ENCODE results near the gene FAM107B.
"Not testable (repeated sequence)": the region's sequence is repeated elsewhere in the genome, so short reads cannot be mapped to it uniquely, and the experiment has no call there.

The FAM107B gene

DNA sequence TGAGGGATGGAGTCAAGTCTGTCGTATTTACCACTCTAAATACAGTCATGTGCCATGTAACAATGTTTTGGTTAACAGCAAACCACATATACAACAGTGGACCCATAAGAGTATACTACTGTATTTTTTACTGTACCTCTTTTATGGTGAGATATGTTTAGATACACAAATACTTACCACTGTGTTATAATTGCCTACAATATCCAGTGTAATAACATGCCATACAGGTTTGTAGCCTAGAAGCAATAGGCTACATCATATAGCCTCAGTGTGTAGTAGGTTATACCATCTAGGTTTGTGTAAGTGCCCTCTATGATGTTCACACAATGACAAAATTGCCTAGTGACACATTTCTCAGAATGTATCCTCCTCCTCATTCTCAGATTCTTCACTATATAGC is 110.4 kb downstream of the FAM107B start:
- DNase-seq (ENCODE audit: low spot score) = no peak

DNA sequence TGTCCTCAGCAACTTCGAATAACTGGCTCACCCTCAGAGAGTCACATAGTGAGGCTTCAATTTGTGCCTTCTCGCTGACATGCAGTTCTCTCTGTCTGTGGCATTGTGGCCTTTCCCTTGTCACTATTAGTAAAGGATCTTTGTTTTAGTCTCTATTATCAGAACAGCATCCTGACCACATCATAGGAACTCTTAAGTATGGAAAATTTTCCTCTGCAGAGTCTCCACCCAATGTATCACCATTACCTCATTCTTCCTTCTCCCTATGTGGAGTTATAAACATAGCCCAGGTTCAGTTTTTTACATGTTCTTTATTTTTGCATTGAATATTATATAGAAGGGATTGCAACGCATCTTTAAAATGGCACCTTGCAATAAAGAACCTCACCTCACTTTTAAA is 112.9 kb downstream of the FAM107B start:
- DNase-seq (ENCODE audit: low spot score) = no peak

DNA sequence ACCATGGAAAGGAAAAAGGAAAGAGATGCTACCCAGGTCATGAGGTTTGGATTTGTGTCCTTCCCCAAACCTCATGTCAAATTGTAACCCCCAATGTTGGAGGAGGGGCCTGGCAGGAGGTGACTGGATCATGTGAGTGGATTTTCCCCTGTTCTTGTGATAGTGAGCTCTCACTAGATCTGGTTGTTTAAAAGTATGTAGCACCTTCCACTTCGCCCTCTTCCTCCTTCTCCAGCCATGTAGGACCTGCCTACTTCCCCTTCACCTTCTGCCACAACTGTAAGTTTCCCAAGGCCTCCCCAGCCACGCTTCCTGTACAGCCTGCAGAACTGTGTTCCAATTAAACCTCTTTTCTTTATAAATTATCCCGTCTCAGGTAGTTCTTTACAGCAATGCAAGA is 113.9 kb downstream of the FAM107B start:
- DNase-seq (ENCODE audit: low spot score) = no peak

DNA sequence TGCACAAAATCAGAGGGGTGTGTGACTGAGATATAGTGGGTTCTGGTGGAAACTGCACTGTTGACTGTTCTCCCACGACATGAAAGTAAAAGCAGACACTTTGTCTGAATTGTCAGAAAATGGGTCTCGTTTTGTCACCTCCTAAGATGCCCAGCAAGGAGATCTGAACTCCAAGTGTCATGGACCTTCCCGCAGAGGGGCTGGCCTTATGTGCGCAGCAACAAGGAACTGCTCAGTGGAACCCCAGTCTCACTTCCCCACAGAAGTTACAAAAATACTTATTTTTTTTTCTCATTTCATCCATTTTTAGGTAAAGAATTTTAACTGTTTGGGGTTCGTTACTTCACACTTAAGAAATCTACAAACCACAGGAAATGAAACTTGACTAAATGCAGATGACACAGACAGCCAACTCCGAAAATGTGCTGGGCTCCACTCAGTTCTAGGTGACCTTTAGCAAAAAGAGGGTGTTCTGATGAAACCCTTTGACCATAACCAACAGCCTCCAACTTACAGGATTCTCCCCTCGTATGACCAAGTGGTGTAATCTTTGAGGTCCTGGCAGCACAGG is 115.0 kb downstream of the FAM107B start:
- DNase-seq (ENCODE audit: low spot score) = no peak

DNA sequence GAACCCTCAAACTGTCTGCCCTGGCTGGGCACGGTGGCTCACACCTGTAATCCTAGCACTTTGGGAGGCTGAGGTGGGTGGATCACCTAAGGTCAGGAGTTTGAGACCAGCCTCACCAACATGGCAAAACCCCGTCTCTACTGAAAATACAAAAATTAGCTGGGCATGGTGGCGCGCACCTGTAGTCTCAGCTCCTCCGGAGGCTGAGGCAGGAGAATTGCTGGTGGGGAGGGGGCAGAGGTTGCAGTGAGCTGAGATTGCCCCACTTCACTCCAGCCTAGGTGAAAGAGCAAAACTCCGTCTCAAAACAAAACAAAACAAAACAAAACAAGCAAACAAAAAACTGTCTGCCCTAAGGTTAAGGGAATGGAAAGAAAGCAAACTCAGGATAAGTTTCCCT is 115.6 kb downstream of the FAM107B start:
- DNase-seq (ENCODE audit: low spot score) = not testable (repeated sequence)

DNA sequence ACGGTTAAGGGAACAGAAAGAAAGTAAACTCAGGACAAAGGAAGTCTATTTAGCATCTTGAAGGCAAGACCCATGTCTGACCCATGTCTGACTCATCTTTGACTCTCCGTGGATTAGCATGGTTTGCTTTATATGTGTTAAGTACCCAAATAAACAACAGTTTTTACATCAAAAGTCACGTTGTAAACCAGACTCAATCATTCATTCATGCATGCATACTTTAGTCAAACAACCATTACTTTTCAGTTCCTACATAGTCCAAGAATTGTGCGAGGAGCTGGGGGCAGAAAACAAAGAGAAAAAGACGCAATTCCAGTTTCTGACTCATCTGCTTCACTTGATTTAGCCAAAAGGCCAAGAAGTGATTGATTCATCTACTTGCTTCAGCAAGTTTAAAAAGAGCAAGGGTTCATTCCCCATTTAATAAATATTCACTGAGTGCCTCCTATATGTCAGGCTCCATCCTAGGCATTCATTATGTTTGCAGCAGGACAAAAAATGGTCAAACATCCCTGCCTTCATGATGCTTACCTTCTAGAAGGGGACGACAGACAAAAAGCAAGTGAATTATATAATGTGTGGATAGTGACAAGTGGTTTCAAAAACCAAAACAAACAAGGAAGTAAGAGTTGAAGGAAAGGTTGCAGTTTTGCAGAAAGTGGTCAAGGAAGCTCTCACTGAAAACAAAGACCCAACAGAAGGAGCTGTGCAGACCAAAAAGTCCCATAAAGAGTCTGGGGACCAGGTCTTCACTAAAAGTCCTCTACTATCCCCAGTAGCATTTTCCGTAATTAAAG is 116.2 kb downstream of the FAM107B start:
- DNase-seq (ENCODE audit: low spot score) = no peak

DNA sequence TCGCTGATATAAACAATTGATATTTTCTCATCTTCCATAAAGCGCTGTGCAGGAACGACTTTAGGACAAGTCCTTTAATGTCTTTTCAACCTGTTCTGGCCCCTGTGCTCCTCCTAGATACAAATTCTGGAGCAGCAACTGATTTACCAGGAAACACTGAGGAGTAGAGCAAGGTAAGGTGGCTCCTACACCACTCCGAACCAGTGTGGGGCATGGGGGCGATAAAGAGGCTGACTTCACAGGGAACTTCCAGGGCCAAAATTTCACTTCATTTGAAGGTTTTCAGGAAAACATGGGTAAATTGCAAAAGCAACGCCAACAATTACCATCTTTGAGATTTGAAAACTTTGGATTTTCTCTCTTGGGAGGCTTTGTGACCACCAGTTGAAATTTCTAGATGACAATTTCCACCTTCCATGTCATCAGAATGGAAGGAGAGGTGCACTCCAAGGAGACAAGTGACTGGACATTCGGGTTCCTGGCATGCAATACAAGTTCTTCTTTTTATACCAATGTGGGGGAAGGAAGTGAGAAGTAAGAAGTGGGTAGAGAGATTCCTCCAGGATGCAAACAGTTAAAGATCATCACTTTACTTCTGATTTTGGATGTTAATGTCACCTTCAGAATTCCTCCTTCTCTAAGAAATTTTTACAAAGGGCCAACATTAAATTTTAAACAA is 118.5 kb downstream of the FAM107B start:
- DNase-seq (ENCODE audit: low spot score) = no peak

DNA sequence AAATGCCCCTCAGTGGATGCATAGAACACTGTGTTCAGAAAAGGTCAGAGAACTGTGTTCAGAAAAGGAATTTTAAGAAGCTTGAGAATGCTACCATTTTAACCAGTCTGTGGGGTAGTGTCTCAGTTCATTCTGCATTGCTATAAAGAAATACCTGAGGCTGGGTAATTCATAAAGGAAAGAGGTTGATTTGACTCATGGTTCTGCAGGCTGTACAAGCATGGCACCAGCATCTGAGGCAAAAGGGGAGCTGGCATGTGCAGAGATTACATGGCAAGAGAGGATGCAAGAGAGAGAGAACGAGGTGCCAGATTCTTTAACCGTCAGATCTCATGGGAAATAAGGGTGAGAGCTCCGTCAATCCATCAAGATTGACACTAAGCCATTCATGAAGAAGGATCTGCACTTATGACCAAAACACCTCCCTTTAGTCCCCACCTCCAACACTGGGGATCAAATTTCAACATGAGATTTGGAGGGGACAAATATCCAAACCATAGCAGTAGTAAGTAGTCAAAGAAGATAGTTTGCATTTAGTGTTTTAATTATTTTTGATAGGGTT is 119.8 kb downstream of the FAM107B start:
- no peak for DNase-seq (ENCODE audit: low spot score)

DNA sequence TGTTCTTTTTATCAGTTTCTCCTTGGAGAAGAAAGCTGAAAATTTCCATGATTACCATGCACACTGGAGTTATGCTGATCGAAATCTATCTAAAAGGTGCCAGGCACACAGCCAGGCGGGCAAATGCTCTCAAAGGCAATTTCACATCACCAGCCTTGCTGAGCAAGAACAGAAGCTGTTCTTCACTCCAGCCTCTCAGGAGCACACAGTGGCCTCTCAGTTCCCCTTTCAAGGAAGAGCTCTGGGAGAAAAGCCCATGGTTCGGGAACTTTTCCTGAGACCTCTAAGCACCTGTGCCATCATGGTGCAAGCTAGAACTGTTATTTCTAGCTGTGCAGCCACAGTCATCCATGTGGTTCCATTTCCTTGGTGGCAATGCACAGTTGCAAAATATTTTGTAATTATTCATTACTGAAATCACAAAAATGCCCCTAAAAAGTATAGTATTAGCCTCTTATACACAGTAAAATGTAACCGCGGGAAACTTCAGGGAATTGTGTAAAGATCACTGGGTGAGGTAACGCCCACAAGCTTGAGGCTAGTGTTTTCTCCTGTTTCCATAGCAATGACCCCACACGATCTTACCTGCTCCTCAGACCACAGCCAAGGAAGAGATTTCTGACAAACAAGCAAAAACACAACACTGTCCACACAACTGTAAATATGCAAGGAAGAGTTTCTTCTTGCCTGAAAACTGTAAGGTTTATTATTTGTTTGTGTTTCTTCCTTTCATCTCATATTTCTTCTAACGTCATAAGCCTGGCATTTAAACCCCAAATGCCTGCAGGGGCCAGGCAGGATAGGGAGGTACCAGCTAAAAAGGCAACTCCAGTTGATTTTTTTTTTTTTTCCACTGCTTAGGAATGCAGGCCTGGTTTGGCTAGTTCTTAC is 121.2 kb downstream of the FAM107B start:
- peak; percentile 56 for DNase-seq (ENCODE audit: low spot score)

DNA sequence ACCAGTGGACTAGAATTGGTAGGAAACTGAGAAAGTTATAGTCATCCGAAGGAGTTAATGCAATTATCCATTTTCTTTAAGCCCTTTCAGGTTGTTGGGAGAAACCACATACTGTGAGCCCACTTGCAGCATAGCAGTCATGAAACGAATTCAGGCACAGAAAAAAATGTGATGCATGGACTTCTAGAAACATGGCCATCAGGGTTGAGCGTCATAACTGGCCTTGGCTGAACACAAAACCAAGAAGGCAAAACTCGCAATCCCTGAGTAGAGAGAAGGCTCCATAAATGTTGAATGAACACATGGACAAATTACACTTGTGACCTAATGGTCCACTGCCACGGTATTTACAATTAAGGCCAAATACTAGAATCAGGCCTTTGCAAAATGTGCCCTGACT is 121.9 kb downstream of the FAM107B start:
- no peak for DNase-seq (ENCODE audit: low spot score)

DNA sequence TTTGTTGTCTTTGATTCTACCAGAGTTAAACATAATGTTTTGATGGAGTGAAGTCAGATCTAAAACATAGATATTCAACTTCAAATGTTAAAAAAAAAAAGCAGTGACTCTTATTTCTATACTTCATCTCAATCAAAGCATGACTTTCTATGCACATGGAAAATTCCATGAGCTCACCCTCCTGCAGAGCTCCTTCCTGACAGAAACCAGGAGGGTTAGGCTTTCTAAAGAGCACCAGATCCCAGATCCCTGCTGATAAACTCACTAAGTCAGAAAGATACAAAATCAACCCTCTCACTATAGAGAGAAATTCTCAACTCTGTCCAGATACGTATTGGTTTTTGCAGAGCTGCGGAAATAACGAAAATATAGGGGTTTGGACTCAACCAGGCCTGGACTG is 122.6 kb downstream of the FAM107B start:
- DNase-seq (ENCODE audit: low spot score) = no peak

DNA sequence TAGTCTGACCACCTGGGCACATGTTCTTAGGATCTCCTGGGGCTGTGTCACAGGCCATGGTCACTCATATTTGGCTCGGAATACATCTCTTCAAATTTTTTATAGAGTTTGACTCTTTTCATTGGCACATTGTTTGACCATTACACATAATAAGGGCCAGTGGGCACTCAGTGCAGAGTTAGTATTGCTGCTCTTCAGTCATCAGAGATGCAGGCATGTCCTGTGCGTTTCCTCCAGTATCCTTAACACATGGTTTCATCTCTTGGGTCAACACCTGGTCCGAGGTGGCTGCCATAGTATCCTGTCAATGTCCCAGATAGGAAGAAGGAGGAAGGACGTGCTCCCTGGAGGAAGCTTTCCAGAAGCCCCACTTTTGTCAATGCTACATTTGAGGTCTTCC is 125.0 kb downstream of the FAM107B start:
- no peak for DNase-seq (ENCODE audit: low spot score)

DNA sequence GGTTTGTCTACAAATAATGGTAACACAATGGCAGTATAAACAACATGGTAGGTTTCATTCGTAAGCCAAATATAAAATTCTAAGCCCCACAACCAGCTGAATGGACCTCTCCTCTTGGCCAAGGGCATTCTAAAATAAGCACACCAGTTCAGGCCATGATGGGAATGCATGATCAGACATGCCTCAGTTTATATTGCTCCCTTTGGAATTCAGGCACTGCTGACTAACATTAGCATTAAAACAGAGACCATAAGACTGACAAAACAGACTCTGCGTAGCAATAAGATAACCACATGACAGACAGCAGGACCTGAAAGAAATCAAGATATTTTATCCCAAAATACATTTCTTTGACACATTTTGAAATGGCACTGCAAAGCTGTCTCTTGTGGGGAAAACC is 125.8 kb downstream of the FAM107B start:
- DNase-seq (ENCODE audit: low spot score) = no peak

DNA sequence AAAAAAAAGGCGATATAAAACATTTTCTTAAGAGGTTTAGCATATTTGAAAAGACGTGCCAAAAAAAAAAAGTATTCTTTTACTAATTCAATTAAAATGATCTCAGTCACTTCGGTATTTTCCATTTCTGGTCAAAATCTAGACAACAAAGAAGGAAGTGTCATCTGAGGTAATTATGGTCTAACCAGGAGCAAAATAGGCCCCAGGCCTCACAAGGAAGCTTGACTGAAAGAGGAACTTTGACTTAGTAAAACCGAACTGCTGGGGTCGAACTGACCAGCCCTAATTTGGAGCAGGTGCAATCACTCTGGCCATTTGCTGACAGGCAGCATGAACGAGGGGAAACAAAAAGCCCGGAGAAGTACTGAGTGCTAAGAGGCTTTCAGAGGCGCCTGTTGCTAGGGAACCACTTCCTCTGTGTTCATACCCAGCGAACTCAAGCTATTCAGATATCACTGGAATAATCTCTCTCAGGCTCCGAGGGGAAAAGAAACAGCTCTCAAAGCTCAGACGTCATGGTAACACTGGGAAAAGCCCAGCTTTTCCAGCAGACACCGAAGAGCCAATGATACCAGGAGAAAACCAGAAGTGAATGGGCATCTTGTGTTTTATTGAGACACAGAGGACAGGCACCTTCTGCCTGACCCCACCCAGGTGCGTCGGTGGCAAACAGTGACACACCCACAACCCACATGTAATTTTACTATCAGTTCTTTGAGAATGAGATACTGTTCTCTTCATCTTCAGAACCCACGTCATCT is 126.5 kb downstream of the FAM107B start:
- no peak for DNase-seq (ENCODE audit: low spot score)

DNA sequence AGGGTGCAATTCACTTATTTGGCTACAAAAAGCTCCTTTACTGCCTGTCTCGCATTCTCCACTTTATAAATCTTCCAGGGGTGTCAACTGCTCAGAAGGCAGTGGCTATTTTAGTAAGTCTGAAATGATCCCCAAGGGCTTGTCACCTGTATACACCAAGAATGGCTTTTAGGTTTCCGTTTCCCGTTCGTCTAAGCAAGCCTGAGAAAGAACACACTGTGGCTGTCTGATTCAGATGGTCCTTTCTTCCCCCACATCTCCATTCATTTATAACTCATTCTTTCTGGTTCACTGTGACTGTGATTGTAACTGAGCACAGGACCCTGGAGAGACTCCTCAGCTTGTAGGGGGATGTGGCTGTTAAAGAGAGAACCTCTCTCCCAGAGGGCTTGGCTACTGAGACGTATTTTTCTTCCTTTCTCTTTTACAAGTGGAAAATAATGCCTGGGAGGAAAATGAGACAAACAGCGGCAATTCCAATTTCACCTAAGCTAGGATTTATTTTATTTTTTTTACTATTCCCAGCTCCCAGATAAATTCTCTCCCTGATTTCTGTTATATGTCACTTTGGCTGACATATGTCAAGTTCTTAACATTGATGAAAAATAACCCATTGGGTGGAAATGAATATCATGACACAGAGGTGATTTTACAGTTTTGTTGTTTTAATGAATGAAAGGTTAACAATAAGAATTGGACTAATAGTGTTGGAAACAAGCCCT is 129.3 kb downstream of the FAM107B start:
- no peak for DNase-seq (ENCODE audit: low spot score)

DNA sequence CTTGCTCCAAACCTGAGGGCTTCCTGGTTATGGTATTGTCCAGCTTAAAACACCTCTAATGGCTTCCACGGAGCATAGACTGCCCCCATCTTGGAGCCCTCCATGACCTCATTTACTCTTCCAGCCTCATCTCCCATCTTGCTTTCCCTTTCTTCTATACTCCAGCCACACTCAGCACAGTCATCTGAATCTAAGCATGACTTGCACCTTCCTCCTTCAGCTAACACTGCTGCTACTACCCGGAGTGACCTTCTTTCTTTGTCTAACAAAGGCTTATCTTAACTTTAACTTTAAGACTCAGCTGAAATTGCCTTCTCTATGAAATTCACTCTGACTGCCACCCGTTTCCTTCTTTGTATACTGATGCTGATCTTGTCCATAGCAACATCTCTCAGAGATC is 135.1 kb downstream of the FAM107B start:
- no peak for DNase-seq (ENCODE audit: low spot score)

DNA sequence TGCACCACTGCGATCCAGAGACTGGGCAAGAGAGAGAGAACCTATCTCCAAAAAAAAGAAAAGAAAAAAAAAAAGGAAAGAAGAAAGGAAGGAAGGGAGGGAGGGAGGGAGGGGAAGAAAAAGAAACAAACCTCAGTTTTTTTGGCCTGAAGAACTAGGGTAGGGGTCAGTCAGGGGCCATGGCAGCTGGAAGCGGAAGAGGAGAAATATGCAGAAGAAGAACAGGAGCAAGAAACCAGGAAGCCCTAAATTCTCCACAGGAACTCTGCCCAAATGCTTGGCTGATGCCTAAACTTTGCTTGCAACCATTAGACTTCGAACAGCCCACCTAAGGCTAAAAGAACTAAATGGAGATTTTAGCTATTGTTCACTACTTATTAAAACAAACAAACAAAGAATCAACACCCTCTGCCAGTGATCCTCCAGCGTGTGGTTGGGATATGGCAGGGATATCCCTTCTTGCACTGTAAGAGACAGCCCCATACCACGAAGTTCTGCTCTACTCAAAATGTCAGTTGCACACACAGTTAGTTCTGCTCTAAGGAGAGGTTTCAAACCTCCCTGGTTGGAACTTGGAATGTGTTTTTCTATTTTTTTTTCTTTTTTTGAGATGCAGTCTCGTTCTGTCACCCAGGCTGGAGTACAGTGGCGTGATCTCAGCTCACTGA is 139.5 kb downstream of the FAM107B start:
- no peak for DNase-seq (ENCODE audit: low spot score)

DNA sequence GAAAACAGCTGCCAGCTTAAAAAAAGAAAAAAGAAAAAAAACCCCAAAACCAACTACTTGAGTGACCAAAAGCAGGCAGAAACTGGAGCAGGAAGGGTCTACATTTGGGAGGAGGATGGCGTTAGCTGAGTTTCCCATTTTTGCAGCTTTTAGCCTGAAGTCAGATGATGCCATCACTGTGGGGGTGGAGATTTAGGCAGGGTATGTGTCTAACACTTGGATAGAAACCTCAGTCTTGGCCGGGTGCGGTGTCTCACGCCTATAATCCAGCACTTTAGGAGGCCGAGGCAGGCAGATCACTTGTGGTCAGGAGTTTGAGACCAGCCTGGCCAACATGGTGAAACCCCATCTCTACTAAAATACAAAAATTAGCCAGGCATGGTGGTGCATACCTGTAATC is 140.1 kb downstream of the FAM107B start:
- DNase-seq (ENCODE audit: low spot score) = not testable (repeated sequence)

DNA sequence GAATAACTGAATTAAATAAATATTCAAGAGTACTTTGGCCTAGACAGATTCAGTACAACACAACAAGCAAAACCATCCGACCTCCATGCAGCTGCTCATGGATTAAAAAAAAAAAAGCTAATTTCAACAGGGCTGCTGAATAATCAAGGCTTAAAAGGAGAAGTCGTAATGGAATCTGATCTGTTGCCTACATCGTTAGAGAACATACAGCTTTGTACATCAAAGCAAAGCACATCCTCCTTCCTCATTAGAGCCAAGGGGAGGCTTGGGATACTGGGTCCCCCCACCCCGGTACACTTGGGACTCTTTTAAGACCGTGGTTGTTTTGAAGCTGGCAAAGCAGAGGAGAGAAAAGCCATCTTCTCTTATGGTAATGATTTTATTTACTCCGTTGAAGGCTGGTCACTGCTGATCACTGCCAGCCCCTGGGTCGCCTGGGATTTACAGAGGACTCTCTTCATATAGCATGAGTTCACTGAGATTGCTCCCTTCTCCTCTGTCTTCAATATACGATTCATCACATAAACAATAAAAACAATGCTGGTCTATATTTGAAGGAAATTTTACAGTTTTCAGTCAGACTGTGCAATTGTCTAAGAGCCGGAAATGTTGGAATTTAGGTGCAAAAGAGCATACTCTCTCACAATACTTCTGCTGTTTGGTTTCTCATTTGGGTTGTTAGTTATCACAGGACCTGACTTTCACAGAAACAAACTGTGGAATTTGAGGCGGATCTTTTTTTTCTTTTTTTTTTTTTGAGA is 148.8 kb downstream of the FAM107B start:
- DNase-seq (ENCODE audit: low spot score) = no peak

Data from HuH-7 (cell line).